ENCODE results near the gene TAF5L.

DNA sequence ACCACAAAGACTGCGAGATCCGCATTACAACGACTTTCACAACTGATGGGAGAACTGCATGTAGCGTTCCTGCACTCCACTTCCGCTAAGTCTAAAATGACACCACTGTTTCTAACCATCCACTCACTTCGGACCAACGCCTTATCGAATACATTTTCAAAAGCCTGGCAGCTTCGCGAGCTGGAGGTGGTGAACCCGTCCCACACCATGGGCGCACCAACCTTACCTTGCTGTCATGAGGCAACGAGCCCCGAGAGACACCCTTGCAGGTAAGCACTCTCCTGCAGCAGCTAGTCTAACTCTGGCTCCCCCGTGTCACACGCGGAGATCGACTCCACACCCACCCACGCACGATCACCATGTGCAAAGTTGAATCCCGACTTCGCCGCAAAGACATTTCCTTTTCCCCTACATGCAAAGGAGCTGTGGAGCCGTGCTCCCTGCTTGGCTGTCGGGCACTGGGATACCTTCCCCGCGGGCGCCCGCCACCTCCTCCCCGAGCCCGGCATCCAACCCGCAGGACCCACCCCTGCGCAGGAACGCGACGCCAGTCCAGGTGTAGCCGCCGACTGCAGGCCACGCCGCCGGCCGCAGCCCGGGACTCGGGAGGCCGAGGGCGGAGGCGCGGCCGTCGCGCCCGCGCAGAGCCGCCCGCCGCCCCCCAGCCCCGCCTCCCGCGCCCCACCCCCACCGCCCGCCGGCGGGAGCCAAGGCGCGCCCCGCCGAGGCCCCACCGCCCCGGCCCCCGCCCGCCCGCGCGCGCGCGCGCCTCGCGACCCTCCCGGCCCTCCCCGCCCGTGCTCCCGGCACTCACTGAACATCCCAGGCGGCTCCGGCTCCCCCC is 629 bp downstream of the TAF5L start:
- TF ChIP-seq CTCF (IDR thresholded peaks at IDR 0.05) (no peak), EZH2 (IDR thresholded peaks at IDR 0.05) (no peak), EZH2phosphoT487 (IDR thresholded peaks at IDR 0.05) (no peak)
